IMR-90 (cell line): ENCODE data around the gene LRRC8B. TPM values are rescaled to one million over a fixed set of nuclear protein-coding genes. Genes with fewer than 3 reads are reported as not detected.

Experiments used
- ATAC-seq: fragments of 200-7000 bp; cut with Tn5 transposase; 2 replicates; pipeline ENCODE4 v1.9.1; 2020; ENCODE audit warnings: low read depth, mild to moderate bottlenecking, moderate library complexity
- BruUV-seq: library from RNA; stranded (reverse); fragments of 400-500 nt; replicated peaks from 2 replicates; lab custom pipeline; 2021; lab: Mats Ljungman, UMichigan
- CTCF ChIA-PET: fragments of 300-600 bp; formaldehyde crosslinking; extraction: SDS; loops from one replicate; lab custom pipeline; 2021; ENCODE audit warnings: antibody characterized with exemption; lab: Yijun Ruan, JAX
- POLR2A ChIA-PET: fragments of 300-600 bp; sonication (Branson Sonifier 250); formaldehyde crosslinking; loops from one replicate; lab custom pipeline; 2022; ENCODE audit warnings: antibody characterized with exemption; ENCODE audit not compliant: unreplicated experiment; lab: Charles Lee
- DNase-seq: peaks from one replicate; pipeline ENCODE4 v3.0.0; 2013
- H2AFZ ChIP-seq: replicated peaks from 2 replicates; pipeline ENCODE3; 2013; ENCODE audit warnings: low read length, mild to moderate bottlenecking; ENCODE audit not compliant: poor library complexity
- H2AK5ac ChIP-seq: 2 replicates; pipeline ENCODE4 v1.6.1; 2013; ENCODE audit warnings: low read depth, low read length, inconsistent platforms
- H2AK9ac ChIP-seq: replicated peaks from 2 replicates; pipeline ENCODE3; 2013; ENCODE audit warnings: mild to moderate bottlenecking, low read depth, low read length, moderate library complexity; ENCODE audit not compliant: poor library complexity
- H2BK120ac ChIP-seq: 2 replicates; pipeline ENCODE4 v1.6.1; 2013; ENCODE audit warnings: low read depth, low read length, inconsistent platforms
- H2BK15ac ChIP-seq: 3 replicates; pipeline ENCODE4 v1.6.1; 2013; ENCODE audit warnings: low read depth, low read length, inconsistent platforms
- H2BK20ac ChIP-seq: 2 replicates; pipeline ENCODE4 v1.6.1; 2013; ENCODE audit warnings: low read depth, mild to moderate bottlenecking, inconsistent platforms, low read length, moderate library complexity
- H2BK5ac ChIP-seq: 2 replicates; pipeline ENCODE4 v1.6.1; 2013; ENCODE audit warnings: mild to moderate bottlenecking, low read depth, low read length, inconsistent platforms; ENCODE audit not compliant: poor library complexity, severe bottlenecking
- H3K14ac ChIP-seq: replicated peaks from 2 replicates; pipeline ENCODE4 v1.6.1; 2013; ENCODE audit warnings: low read depth, low read length, inconsistent platforms
- H3K18ac ChIP-seq: 2 replicates; pipeline ENCODE4 v1.6.1; 2013; ENCODE audit warnings: low read depth, low read length, control low read depth
- H3K23ac ChIP-seq: 2 replicates; pipeline ENCODE4 v1.6.1; 2013; ENCODE audit warnings: low read depth, low read length, inconsistent platforms
- H3K27ac ChIP-seq: 2 replicates; pipeline ENCODE4 v1.5.1; 2013; ENCODE audit warnings: mild to moderate bottlenecking, control low read depth, low read length; ENCODE audit not compliant: insufficient read depth
- H3K27me3 ChIP-seq: 2 replicates; pipeline ENCODE4 v1.6.1; 2013; ENCODE audit warnings: low read length; ENCODE audit not compliant: control insufficient read depth, insufficient read depth
- H3K36me3 ChIP-seq: 2 replicates; pipeline ENCODE4 v1.6.1; 2013; ENCODE audit warnings: low read length, mixed read lengths; ENCODE audit not compliant: control insufficient read depth, insufficient read depth
- H3K4ac ChIP-seq: 2 replicates; pipeline ENCODE4 v1.6.1; 2013; ENCODE audit warnings: low read depth, low read length, inconsistent platforms
- H3K4me1 ChIP-seq: 2 replicates; pipeline ENCODE4 v1.6.1; 2013; ENCODE audit warnings: low read length, mixed read lengths; ENCODE audit not compliant: control insufficient read depth, insufficient read depth
- H3K4me2 ChIP-seq: 2 replicates; pipeline ENCODE4 v1.6.1; 2013; ENCODE audit warnings: low read depth, mild to moderate bottlenecking, control low read depth, low read length, moderate library complexity
- H3K4me3 ChIP-seq: 2 replicates; pipeline ENCODE4 v1.5.1; 2013; ENCODE audit warnings: low read depth, mild to moderate bottlenecking, control low read depth, low read length, moderate library complexity; ENCODE audit not compliant: insufficient read depth
- H3K56ac ChIP-seq: 2 replicates; pipeline ENCODE4 v1.6.1; 2013; ENCODE audit warnings: low read length, inconsistent platforms; ENCODE audit not compliant: insufficient read depth; ENCODE audit errors: extremely low read depth
- H3K79me1 ChIP-seq, 2 experiments: 2 replicates each; pipeline ENCODE4 v1.6.1; 2013; ENCODE audit warnings: low read length in 2 of 2, inconsistent platforms in 1 of 2, low read depth in 1 of 2
- H3K9ac ChIP-seq: 2 replicates; pipeline ENCODE4 v1.6.1; 2013; ENCODE audit warnings: low read depth, low read length, control low read depth
- H3K9me1 ChIP-seq: 2 replicates; pipeline ENCODE4 v1.6.1; 2013; ENCODE audit warnings: low read length, inconsistent platforms; ENCODE audit not compliant: insufficient read depth
- H3K9me3 ChIP-seq: 2 replicates; pipeline ENCODE4 v1.6.1; 2013; ENCODE audit warnings: low read length; ENCODE audit not compliant: control insufficient read depth, insufficient read depth
- H4K20me1 ChIP-seq: 2 replicates; pipeline ENCODE4 v1.6.1; 2013; ENCODE audit warnings: low read length, inconsistent platforms; ENCODE audit not compliant: insufficient read depth
- H4K5ac ChIP-seq: 2 replicates; pipeline ENCODE4 v1.6.1; 2013; ENCODE audit warnings: mild to moderate bottlenecking, low read depth, low read length, control low read depth
- H4K8ac ChIP-seq, 2 experiments: 2 replicates each; pipeline ENCODE4 v1.6.1; 2013; ENCODE audit warnings: low read depth in 2 of 2, low read length in 2 of 2, control low read depth in 1 of 2, inconsistent platforms in 1 of 2
- H4K91ac ChIP-seq: 2 replicates; pipeline ENCODE4 v1.6.1; 2013; ENCODE audit warnings: low read depth, low read length, inconsistent platforms; ENCODE audit not compliant: insufficient read depth
- BHLHE40 ChIP-seq: fragments of 150-350 bp; IDR thresholded peaks from 2 replicates; pipeline ENCODE4 v1.6.1; 2016; ENCODE audit warnings: mild to moderate bottlenecking, low read depth, low read length
- CEBPB ChIP-seq: IDR thresholded peaks from 2 replicates; pipeline ENCODE4 v1.6.1; 2012; ENCODE audit warnings: low read depth, low read length, improper control_type of control experiment
- CHD1 ChIP-seq: IDR thresholded peaks from 2 replicates; pipeline ENCODE4 v1.6.1; 2012; ENCODE audit warnings: low read depth, low read length, improper control_type of control experiment
- CTCF ChIP-seq: conservative IDR thresholded peaks from 2 replicates; pipeline ENCODE4 v1.5.1; 2012; ENCODE audit warnings: mild to moderate bottlenecking, low read depth, low read length, improper control_type of control experiment
- POLR2A ChIP-seq: IDR thresholded peaks from 2 replicates; pipeline ENCODE4 v1.6.1; 2012; ENCODE audit warnings: mild to moderate bottlenecking, low read depth, low read length
- RFX5 ChIP-seq: IDR thresholded peaks from 2 replicates; pipeline ENCODE4 v1.8.0; 2012; ENCODE audit warnings: low read depth, mild to moderate bottlenecking, low read length, moderate library complexity
- SMC3 ChIP-seq: fragments of 150-350 bp; IDR thresholded peaks from 2 replicates; pipeline ENCODE4 v1.6.1; 2016; ENCODE audit warnings: low read depth, mild to moderate bottlenecking, antibody characterized with exemption, low read length, moderate library complexity
- USF2 ChIP-seq: fragments of 150-350 bp; IDR thresholded peaks from 2 replicates; pipeline ENCODE4 v1.6.1; 2017; ENCODE audit warnings: mild to moderate bottlenecking, antibody characterized with exemption, low read length, low read depth
- WGBS, 2 experiments: methylation state at CpG; one replicate each; pipeline versions ENCODE4 v1.1.5 to v1.1.7; 2013; ENCODE audit warnings: missing lambda C conversion rate in 2 of 2; ENCODE audit not compliant: insufficient read length in 1 of 2; ENCODE audit errors: extremely low coverage in 2 of 2; 5-methylcytosine and 5-hydroxymethylcytosine counted together
- dilution Hi-C: fragments of 300-500 bp; cut with HindIII; formaldehyde crosslinking; loops from one replicate; pipeline ENCODE4 v1.14.3; 2018; ENCODE audit warnings: low sequenced_read_pairs; ENCODE audit not compliant: unreplicated experiment
- in situ Hi-C: fragments of 300-500 bp; cut with MboI; formaldehyde crosslinking; loops from 3 replicates; pipeline ENCODE4 v1.14.3; 2019; ENCODE audit warnings: low sequenced_read_pairs, inconsistent platforms, mixed read lengths
- intact Hi-C: fragments of 100-400 bp; cut with micrococcal nuclease; formaldehyde crosslinking; loops from 2 replicates; pipeline ENCODE4 v1.10.0; 2022
- polyA plus RNA-seq, 3 experiments: library from polyadenylated mRNA; depleted of rRNA; stranded (reverse); fragments of >200 nt; gene quantifications; 2 replicates each; pipeline ENCODE4 v1.2.3, GENCODE V29; 2012; ENCODE audit warnings: low replicate concordance in 1 of 3
- total RNA-seq: library from RNA; depleted of rRNA; stranded (reverse); fragments of >200 nt; gene quantifications from 2 replicates; pipeline ENCODE4 v1.2.3, GENCODE V29; 2012

LRRC8B gene
- total and polyA plus RNA-seq, 2 of the 4 experiments (the other 2 are of a cell fraction): 0.74 to 1.8 TPM

- Histone ChIP-seq H3K14ac (no peak overlapping the region), H4K20me1 (no peaks in the 10 kb centered on the region), H3K79me1 (no peaks in the 10 kb centered on the region), H2BK120ac (no peak overlapping the region), H2AK5ac (no peak overlapping the region), H3K9me1 (no peaks in the 10 kb centered on the region), H3K18ac (no peak overlapping the region), H4K91ac (no peak overlapping the region), H3K27ac (no peak overlapping the region), H3K23ac (no peak overlapping the region), H3K4me2 (no peak overlapping the region), H4K5ac (no peak overlapping the region), H3K9ac (no peak overlapping the region), H3K27me3 (no peaks in the 10 kb centered on the region), H3K4me3 (no peak overlapping the region), H3K4me1 (0 out of 2 replicates have a peak, but pooled peaks cover 2% of the 10 kb centered on the region), H2BK5ac (no peak overlapping the region), H3K4ac (no peak overlapping the region), H4K8ac (no peak overlapping the region), H2AFZ (no peak overlapping the region), H3K9me3 (no peaks in the 10 kb centered on the region), H2AK9ac (no peak overlapping the region), H3K36me3 (no peaks in the 10 kb centered on the region), H3K56ac (no peak overlapping the region), H2BK20ac (no peak overlapping the region), H2BK15ac (no peak overlapping the region)
- CTCF ChIA-PET: interaction anchor here (0.6 to 1.4 kb wide), 2 partner anchors 9 to 195 kb away, joined by 3 to 4 read pairs; no protein-coding TSS in a partner anchor
- WGBS, 2 experiments: no CpG with 5 or more reads among the region's 6 CpGs
- ATAC-seq (no peak), DNase-seq (no peak)
- BruUV-seq: no TSS peak
- intact Hi-C loops: loop anchor here (1.0 kb wide), 1 partner anchor 63 kb away; no protein-coding TSS in a partner anchor
- in situ Hi-C loops: no loop called here
- POLR2A ChIA-PET: no interaction called here
- dilution Hi-C loops: loop anchor here (25.0 kb wide), 1 partner anchor 103 kb away; no protein-coding TSS in a partner anchor
- no peak for TF ChIP-seq SMC3
- no peak for TF ChIP-seq POLR2A
- TF ChIP-seq CEBPB: no peak
- no peak for TF ChIP-seq CHD1
- no peak for TF ChIP-seq BHLHE40
- no peak for TF ChIP-seq USF2
- no peak for TF ChIP-seq RFX5
- no peak for TF ChIP-seq CTCF
Observed at GRCh38 chr1:89590341-89591080, 65.9 kb downstream of the LRRC8B start.
